Activated effector memory CD4-positive, alpha-beta T cell treated with anti-CD3 and anti-CD28 coated beads, Interleukin-2, amount 50 U/mL, for 16 hours (primary cell): Measurements from ENCODE around the gene BCAM.
"Not testable (repeated sequence)": the region's sequence is repeated elsewhere in the genome, so short reads cannot be mapped to it uniquely, and the experiment has no call there.

ENCODE experiments used
- DNase-seq: peaks from one replicate; pipeline ENCODE4 v3.0.0-alpha.2; 2020

Gene BCAM

DNA sequence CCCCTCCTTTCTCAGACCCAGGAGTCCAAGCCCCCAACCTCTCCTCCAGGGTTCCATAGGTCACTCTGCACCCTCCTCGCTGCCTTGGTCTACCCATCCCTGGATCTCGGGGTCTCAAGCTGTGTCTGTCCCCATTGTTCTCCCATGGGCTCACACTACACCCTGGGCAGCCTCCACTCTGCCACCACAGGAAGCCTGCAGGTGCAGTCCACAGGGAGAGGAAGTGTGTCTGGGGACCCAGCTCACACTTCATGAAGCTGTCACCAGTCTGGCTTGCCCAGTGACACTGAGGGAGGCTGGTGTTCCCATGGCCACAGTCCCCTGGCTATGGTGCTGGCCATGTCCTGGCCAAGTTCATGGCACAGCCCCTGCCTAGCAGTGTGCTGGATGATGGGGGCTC is 42.5 kb downstream of the BCAM start:
- DNase-seq: no peak

DNA sequence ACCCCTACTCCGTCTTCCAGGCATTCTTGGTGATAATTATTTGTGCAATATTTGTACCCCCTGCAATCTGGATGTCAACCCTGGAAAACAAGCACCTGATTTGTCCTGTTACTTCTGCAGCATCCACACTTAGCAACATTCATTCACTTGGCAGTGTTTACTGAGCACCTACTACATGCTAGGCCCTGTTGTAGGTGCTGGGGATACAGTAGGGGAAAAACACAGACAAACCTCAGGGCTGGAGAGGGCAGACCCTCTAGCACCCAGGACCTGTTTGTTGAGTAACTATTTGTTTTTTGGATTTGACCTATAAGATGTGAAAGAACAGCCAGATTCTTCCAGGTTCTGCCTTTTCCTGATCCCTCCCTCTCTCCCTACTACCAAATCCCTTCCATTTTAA is 46.7 kb downstream of the BCAM start:
- no peak for DNase-seq

DNA sequence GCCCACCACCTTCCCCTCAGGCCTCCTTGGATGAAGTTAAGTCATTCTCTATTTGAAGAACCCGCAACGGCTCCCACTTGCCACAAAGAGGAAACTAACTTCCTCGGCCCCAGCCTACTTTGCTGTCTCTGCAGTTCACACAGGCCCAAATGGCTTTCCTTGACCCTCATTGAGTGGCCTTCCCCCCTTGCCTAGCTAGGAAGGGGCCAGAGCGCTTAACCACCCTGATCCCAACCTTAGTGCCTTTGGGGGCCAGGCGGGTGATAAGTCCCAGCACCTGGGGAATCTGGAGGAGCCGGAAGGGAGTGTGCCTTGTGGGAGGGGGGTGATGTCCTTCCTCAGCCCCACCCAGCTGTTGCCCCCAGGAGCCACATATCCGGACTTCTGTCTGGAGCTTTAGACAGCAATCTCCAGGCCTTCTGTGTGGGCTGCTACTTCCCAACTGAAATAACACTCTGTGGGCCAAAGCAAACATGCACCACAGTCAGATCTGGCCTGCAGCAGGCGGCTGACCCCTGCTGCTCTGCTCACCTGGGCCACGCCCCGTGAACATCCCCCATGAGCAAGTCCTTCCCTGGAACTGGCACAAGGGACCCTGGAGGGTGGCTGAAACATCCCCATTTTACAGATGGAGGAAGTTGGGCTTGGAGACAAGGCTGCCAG is 47.6 kb downstream of the BCAM start:
- DNase-seq: no peak

DNA sequence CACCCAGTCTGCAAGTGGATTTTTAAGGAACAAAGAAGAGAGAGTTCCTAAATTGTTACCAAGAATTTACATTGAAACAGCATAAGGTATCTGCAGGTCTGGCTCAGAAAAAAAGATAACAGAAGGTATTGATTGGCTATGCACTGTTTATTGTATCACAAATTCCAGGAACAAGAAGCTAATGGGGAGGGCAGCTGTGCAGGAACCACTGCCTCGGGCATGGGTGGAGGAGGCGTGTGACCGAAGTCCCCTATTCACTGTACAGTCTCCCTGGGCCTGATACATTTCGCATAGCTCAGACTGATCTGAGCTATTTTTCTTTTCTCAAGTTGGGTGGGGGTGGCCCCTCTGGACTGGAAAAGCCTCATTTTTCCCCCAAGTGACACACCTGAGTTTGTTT is 48.9 kb downstream of the BCAM start:
- DNase-seq: no peak

DNA sequence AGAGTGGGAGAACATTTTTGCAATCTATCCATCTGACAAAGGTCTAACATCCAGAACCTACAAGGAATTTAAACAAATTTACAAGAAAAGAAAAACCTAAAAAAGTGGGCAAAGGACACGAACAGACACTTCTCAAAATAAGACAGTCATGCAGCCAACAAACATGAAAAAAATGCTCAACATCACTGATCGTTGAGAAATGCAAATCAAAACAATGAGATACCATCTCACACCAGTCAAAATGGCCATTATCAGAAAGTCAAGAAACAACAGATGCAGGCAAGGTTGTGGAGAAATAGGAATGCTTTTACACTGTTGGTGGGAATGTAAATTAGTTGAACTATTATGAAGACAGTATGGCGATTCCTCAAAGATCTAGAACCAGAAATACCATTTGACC is 52.7 kb downstream of the BCAM start:
- not testable (repeated sequence) for DNase-seq

DNA sequence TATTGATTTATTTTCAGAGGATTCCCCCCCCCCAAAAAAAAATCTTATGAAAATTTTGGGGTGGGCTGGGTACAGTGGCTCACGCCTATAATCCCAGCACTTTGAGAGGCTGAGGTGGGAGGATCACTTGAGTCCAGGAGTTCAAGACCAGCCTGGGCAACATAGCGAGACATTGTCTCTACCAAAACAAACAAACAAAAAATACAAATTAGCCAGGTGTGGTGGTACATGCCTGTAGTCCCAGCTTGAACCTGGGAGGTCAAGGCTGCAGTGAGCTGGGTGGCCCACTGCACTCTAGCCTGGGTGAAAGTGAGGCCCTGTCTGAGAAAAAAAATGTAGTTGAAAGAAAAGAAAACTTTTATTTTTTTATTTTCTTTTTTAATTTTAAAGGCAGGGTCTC is 55.1 kb downstream of the BCAM start:
- no peak for DNase-seq

DNA sequence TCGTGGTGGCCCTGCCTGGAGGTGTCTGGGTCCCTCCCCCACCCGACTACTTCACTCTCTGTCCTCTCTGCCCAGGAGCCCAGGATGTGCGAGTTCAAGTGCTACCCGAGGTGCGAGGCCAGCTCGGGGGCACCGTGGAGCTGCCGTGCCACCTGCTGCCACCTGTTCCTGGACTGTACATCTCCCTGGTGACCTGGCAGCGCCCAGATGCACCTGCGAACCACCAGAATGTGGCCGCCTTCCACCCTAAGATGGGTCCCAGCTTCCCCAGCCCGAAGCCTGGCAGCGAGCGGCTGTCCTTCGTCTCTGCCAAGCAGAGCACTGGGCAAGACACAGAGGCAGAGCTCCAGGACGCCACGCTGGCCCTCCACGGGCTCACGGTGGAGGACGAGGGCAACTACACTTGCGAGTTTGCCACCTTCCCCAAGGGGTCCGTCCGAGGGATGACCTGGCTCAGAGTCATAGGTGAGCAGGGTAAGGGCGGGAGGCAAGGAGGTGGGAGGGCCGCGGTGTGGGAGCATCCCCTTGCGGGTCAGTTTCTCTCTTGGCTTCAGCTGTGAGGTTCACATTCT is 56.4 kb downstream of the BCAM start:
- DNase-seq: no peak

DNA sequence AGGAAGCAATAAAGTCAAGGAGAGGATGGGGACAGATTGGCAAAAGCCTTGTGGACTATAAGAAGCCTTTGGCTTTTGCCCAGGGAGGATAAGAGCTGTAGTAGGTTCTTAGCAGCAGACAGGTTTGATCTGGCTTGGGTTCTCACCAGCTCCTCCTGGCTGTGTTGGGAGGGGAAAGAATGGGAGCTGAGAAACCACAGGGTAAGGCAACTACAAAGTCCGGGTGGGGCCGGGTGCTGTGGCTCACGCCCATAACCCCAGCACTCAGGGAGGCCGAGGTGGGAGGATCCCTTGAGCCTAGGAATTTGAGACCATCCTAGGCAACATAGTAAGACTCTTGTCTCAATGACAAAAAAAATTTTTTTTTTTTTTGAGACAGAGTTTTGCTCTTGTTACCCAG is 57.8 kb downstream of the BCAM start:
- no peak for DNase-seq

DNA sequence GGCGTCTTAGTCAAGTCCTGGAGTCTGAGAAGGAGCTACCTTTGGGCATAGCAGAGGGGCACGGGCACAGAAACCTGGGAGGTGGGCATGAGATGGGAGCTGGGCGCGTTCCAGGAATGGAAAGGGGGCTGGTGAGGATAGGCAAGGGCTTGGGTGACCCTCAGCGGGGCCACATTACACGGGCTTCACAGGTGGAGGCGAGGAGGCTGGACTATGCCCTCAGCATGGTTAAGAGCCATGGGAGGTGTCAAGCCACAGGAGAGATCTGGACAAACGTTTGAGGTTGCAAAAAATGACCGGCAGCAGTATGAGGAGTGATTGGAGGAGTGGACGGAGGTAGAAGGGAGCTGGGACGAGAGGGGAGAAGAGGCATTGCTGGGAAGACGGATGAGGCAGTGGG is 58.7 kb downstream of the BCAM start:
- no peak for DNase-seq

DNA sequence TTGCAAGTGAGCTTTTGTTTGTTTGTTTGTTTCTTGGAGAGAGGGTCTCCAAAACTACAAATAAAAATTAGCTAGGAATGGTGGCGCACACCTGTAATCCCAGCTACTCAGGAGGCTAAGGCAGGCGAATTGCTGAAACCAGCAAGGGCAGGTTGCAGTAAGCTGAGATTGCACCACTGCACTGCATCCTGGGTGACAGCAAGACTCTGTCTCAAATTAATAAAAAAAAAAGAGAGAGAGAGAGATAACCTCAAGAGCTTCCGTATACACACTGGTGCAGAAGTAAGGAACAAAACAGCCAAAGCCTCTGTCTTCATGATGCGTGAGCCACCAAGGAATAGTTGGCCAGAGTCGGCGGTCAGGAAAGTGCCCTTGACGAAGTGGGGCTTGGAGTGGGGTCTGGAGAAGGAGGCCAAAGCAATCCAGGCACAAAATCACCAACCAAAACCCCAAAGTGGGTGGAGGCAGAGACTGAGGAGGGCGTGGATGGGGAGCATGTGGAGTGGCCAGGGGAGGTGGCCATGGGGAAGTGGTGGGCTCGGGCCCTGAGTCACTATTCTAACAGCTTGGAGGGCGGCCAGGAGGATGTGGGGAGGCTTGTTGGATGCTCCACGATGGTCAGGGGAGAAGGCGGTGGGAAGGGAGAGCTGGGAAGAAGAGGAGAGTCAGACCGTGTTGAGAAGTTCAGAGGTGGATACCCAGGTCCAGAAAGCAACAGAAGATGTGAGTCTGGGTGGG is 61.0 kb downstream of the BCAM start:
- DNase-seq: no peak
